Measurements from ENCODE around the gene NRP2.

Gene NRP2

DNA sequence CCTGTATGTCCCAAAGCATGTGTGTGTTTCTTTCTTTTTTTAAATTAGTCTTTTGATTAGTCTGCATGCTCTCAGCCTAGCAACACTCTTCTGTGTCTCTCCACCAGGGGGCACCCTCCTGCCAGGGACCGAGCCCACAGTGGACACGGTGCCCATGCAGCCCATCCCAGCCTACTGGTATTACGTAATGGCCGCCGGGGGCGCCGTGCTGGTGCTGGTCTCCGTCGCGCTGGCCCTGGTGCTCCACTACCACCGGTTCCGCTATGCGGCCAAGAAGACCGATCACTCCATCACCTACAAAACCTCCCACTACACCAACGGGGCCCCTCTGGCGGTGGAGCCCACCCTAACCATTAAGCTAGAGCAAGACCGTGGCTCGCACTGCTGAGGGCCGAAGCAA, 93.8 kb downstream of the NRP2 start:
- peak; percentile 50 for DNase-seq (ENCODE audit: low spot score)

DNA sequence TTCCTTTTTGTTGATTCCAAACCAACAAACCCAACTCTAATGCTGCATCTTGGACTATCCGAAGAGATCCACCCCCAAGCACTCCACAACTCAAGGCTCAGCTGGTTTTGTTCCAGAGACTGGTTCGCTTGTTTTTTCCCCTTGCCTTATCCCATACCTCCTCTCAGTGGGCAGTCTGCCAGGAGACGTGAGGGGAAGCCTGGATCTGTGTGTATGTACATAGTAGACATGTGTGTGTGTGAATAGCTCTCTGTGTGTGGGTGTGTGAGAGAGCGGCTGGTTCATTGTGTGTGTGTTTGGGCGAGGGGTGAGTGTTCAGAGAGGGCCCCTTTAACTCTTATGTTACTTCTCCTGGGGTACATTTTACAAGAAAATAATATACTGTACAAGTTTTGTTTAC, 94.4 kb downstream of the NRP2 start:
- DNase-seq (ENCODE audit: low spot score) = no peak

DNA sequence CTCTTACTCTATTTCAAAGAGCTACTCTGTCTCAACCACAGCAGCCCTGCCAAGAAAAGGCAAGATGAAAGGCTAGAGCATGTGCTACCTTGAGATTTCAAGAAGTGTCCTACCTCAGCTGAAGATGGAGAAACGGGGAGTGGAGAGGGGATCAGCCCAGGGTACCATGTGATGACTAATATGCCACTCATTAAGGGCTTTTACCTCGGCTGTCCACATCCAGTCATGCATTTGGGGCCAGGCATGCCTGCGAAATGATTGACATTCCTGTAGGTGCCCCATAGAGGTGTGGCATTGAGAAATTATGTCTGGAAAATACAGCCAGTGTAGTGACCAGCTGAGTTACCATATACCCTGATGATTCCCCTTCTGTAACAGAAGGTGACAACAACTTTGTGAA, 96.1 kb downstream of the NRP2 start:
- DNase-seq (ENCODE audit: low spot score) = no peak

- no peak for DNase-seq (ENCODE audit: low spot score)
Measured at GRCh38 chr2:205780645-205781044, 98.3 kb downstream of the NRP2 start.

DNA sequence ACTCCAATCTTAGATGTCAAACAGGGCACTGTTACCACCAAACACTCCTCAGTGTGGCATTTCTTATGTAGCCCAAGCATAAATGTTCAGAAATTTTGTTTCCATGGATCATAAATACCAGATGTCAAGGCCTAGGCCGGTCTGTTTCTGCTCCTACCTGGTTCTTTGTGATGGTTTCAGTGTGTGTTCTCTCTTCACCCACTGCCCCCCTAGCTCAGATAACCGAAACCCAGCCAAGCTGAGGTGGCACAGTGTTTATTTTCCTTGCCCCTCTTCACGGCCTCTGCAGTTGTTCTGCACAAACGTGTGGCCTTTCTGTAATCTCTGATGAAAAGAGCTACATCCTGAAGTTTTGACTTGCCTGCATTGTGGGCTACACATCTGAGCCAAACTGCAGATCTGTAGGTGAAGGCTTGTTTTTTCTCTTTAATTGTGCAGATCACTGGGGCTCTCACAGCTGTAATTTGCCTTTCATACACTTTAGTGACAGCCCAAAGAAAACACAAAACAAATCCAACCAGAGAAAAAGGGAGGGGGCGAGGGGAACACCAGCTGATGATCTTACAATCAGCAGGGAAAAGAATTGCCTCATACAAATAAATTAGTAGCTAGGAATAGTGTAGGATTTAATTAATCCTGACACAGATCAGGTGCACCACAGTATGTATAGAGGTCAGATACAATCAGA, 99.1 kb downstream of the NRP2 start:
- DNase-seq (ENCODE audit: low spot score) = no peak

DNA sequence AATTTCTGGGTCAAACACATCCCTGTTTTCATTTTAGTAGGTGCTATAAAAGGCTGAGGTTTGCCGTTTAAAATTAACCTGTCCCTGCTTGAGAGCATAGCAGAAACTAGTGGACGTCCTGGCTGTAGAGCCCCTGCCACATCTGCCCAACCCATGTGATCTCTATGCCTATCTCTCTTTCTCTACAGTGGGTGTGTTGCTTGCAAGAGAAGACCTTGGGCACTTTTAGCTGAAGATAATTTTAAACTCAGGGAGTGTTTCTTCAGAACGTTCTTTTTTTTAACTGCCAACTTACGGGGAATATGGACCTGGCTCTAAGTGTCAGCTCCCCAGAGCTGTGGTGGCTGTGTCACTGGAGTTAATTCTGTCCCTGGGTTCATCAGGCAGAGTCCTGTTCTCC, 100.6 kb downstream of the NRP2 start:
- DNase-seq (ENCODE audit: low spot score) = no peak

GRCh38 chr2:205783872-205784499, 101.7 kb downstream of the NRP2 start:
- DNase-seq (ENCODE audit: low spot score) = no peak

DNA sequence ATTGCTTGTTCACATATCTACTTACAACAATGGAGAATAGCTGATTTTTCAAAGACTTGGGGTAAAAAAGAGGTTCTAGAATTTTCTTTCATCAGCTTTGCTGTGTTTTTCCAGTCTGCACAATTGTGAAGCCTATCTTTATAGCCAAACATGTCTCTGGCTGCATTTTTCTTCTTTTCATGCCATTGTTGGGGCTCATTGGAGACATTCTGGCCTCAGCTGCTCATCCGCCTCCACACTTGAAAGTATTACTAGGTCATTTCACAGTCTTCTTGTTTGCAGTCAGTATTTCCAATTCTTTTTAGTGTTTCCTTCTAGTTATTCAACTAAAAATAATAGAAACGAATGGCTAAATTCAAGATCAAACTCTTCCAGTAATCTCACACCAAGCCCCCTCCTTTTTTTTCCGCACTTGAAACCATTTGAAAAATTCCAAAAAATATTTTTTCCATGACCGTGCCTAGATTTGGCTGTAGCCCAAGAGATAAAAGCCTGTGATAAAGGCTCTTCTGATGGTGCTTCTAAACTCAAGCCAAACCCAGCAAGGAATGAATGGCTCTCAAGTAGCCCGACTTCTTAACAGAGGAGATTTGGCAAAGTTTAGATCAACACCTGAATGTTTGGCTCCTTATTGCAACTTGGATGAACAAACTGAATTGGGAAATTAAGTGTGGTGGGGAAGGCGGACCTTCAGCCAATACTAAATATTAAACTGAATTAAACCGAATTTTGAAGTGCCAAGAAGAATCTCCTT, 103.4 kb downstream of the NRP2 start:
- DNase-seq (ENCODE audit: low spot score) = no peak

DNA sequence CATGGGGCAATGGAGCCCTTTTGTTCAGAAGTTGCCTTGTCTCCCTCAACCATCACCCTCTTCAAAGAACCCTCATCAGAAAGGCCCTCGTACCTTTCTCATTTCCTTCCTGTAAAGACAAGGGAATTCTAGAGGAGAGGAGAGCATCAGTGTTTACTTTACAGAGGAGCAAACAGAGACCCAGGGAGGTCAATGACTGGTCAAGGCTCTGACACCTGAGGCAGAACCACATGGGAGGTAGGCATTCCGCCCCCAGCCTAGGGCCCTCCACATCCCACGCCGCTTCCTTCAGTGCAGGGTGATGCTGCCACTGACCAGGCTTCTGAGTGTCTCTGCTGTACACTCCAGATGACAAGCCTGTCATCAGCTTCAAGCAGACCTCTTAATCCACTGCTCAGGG, 104.7 kb downstream of the NRP2 start:
- DNase-seq (ENCODE audit: low spot score) = no peak

DNA sequence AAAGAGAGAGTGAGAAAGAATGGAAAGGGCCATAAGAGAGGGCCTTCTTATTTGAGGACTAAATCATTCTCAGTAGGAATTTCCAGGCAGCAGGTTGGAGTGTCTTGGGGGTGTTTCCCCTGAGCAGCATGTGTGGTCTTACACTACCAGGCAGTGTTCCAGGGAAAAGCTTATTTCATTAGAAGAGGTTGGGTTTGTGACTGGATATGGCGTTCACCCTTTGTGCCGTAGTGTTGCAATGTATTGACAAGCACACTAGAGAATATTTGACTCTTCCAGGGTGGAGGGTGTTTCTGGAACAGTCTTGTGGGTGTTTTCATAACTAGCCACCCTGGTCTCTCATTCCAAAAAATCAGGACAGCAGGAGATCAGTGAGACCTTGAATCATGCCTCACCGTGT, 105.5 kb downstream of the NRP2 start:
- DNase-seq (ENCODE audit: low spot score) = no peak

DNA sequence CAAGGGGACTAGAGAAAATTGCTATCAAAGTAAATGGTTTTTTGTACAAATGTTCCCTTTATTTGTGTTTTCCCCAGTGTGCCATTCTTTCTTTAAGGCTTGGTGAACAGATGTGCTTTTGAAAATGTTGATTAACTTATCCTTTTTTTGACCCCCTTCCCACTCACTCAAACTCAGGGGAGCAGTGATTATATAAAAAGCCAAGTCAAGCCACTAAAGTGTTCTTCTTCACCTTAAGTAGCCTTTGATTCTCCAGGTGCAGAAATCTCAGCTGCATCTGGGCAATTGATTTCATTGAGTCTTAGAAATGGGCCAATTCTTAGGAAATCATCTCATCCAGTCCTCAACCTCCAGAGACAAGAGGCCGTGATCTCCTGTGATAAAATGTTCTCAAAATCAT, 107.6 kb downstream of the NRP2 start:
- no peak for DNase-seq (ENCODE audit: low spot score)

GRCh38 chr2:205792908-205793307, 110.6 kb downstream of the NRP2 start:
- no peak for DNase-seq (ENCODE audit: low spot score)

DNA sequence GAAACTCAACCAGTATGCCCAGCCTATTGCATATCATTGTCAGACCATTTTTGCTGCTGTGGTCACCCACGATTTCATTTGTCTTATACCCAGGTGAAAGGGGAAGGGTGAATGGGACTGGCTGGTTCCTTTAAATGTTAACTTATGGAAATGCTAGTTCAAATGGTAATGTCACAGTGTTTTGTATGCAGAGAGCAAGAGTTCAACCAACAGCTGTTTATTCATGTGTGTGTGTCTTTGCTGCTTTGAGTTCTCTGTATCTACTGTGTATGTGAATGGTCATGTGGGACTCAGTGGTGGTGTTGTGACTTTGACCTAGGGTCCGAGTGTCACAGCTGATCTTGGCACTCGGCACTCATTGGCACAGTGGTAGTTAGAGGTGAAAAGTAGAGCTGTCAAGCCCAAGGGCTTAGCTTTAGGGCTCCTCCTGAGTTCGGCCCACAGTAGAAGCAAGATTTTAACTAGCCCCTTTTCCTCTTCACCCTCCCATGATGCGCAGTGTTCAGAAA, 114.6 kb downstream of the NRP2 start:
- DNase-seq (ENCODE audit: low spot score) = no peak

GRCh38 chr2:205797866-205798265, 115.6 kb downstream of the NRP2 start:
- no peak for DNase-seq (ENCODE audit: low spot score)

DNA sequence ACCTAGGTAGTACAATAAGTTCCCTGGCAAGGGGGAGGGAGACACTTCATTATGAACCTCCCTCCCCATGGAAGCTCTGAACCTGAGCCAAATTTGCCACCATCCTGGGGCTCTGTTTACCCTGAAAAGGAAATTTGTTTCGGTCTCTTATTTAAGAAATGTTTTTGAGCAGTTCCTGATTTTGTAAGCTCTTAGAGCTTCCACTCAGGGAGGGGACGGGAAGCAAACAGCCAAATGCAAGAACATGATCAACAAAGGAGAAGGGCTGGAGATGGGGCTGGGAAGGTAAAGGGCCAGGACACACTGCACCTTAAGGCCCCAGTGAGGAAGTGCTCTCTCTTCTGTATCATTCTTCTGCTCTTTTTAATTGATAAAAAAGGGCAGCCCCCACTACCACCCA, 117.9 kb downstream of the NRP2 start:
- DNase-seq (ENCODE audit: low spot score) = no peak

GRCh38 chr2:205800773-205801172, 118.5 kb downstream of the NRP2 start:
- DNase-seq (ENCODE audit: low spot score) = no peak

GRCh38 chr2:205802065-205802464, 119.8 kb downstream of the NRP2 start:
- no peak for DNase-seq (ENCODE audit: low spot score)

DNA sequence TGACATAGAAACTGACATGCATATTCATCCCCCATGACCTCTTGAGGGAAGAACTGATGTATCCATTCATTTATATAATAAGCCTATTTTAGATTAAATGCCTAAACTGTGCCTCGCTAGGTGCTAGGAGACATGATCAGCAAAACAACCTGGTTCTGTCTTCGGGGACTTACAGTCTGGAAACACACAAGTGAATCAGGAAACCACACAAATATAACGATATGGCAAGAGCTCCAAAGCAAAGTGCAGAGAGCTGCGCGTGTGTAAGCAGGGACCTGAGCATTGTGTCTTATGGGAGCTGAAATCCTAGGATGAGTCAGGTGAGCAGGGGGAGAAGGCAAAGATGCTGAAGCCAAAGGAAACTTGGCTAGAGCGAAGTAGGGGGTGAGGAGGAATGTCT, 120.6 kb downstream of the NRP2 start:
- no peak for DNase-seq (ENCODE audit: low spot score)

DNA sequence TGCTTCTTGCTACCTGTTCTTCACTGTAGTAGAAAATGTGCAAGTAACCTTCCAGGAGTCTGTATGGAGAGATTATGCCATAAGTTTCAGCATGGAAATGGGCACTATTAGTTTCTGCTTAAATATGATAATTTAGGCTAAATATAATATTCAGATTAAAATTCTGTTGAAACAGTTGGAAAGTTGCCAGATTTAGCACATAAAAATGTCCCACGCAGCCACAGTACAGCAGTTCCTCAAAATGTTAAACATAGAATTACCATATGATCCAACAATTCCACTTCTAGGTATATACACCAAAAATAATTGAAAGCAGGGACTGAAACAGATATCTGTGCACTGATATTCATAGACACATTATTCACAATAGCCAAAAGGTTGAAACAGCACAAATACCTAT, 121.2 kb downstream of the NRP2 start:
- DNase-seq (ENCODE audit: low spot score) = no peak

- no peak for DNase-seq (ENCODE audit: low spot score)
Measured at GRCh38 chr2:205805136-205805535, 122.8 kb downstream of the NRP2 start.

DNA sequence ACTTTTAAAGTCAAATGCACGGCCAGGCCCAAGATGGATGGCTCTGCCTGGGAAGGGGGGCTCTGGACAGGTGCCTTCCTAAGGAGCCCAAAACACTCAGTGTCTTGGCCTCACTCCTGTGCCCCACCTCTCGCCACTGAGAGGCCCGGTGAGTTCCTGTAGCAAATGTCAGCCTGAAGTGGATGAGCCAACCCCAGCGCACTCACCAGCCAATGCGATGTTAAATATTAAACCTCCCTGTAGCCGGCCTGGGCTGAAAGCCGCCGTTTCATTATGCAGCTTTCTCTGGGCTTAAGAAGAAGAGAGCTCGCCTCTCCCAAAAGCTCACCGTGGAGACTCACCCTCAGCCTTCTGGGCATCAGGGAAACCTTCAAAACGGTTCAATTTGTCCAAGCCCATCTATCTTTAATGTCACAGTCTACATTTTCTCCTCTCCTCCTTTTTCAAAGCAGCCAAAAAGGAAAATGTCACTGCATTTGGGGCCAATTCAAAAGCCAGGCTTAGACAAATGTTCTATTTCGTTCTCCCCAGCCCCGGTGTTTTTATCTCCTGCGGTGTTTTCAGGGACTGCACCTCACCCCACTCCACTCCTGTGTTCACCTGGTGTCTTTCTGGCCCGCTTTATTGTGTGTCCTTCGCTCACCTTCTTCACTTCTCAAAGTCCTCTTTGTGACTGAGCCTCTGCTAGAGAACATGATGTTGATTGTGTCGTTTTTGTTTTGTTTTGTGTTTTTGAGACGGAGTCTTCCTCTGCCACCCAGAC, 124.0 kb downstream of the NRP2 start:
- DNase-seq (ENCODE audit: low spot score) = no peak

- no peak for DNase-seq (ENCODE audit: low spot score)
Measured at GRCh38 chr2:205807229-205807628, 124.9 kb downstream of the NRP2 start.

Measured in AG08395 (cell line).